SH-SY5Y (cell line): ENCODE measurements around the gene ALDH1A2.

Source experiments
- GATA2 ChIP-seq: IDR thresholded peaks from 2 replicates; pipeline ENCODE4 v1.6.1; 2011; ENCODE audit warnings: mild to moderate bottlenecking, low read depth, low read length
- GATA3 ChIP-seq: IDR thresholded peaks from 2 replicates; pipeline ENCODE4 v1.6.1; 2011; ENCODE audit warnings: low read depth, mild to moderate bottlenecking, low read length, moderate library complexity

DNA sequence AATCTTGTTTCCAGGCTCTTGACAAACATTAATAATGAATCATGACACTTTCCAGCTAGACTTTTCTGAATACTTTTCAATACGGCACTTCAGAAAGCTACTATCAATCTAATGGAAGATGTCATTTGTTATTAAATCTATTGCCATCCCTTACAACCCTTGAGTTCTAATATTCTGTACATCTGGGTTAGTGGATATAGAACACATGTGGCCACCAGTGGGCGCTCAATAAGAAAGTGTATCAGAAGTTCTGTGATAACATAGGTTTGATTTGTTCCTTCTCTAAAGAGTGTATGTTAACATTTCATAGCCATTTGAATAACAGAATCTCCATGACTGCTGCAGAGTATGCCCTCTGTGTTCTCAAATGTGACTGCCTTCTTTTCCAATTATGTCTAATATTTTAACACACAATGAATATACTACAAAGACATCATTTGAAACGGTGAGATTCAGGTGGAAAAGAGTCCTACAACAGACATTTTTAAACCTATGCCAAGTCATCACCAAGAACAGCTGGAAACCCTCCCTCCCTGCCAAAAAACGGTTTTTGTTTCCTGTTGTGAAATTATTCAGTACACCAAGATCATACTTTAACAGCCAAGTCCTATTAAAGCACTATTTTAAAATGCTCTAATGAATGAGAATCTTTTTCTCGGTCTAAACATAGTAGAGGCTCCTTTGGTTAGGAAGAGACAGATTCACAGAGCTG lies 22.2 kb downstream of the ALDH1A2 start:
- TF ChIP-seq GATA2 = no peak
- no peak for TF ChIP-seq GATA3
